SK-N-SH (cell line): ENCODE measurements around the gene WWP2.

Source experiments
- CTCF ChIP-seq: fragments of 200-600 bp; sonication (generic); IDR thresholded peaks from 2 replicates; pipeline ENCODE4 v1.6.1; 2017; ENCODE audit warnings: antibody characterized with exemption, mild to moderate bottlenecking, moderate library complexity
- EP300 ChIP-seq, 2 experiments: IDR thresholded peaks; 2 replicates each; pipeline versions ENCODE4 v1.4.0 to v1.6.1; 2012; ENCODE audit warnings: borderline replicate concordance in 1 of 2, low read depth in 1 of 2, low read length in 1 of 2
- FOSL2 ChIP-seq: IDR thresholded peaks from 2 replicates; pipeline ENCODE4 v1.4.0; 2012; ENCODE audit warnings: low read depth, mild to moderate bottlenecking, moderate library complexity, borderline replicate concordance
- JUND ChIP-seq: IDR thresholded peaks from 2 replicates; pipeline ENCODE4 v1.4.0; 2012
- NFIC ChIP-seq: IDR thresholded peaks from 2 replicates; pipeline ENCODE4 v1.4.0; 2012; ENCODE audit warnings: borderline replicate concordance
- NRF1 ChIP-seq: IDR thresholded peaks from 2 replicates; pipeline ENCODE4 v1.6.1; 2012; ENCODE audit warnings: low read depth, mild to moderate bottlenecking, low read length
- POLR2AphosphoS5 ChIP-seq: IDR thresholded peaks from 2 replicates; pipeline ENCODE4 v1.6.1; 2012; ENCODE audit warnings: low read depth, low read length
- RFX5 ChIP-seq: IDR thresholded peaks from 2 replicates; pipeline ENCODE4 v1.6.1; 2012; ENCODE audit warnings: mild to moderate bottlenecking, improper control_type of control experiment, low read length
- YY1 ChIP-seq: IDR thresholded peaks from 2 replicates; pipeline ENCODE4 v1.4.0; 2012; ENCODE audit warnings: low read depth, mild to moderate bottlenecking

DNA sequence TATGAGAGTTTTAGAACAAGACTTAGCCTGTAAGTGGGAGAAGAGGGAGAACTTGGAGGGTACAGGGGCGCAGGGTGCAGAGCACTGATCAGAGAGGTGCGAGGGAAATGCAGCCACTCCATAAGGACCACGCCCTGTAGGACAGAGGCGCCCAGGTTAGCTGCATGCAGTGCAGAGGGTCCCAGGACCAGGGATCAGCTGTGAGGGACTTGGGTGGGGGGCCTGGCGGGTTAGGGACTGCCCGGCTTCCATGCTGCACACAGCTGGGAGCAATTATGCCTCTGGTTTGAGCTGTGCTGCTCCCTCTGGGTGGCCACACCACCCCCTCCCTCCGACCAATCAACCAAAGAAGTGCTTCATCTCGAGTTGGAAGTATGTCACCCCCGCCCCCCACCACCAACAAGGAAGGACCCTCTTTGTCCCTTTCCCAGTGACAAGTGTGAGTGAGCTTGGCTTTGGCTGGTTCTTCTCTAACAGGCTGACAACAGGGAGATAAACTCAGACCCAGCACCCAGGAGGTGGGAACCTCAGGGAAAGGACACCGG is 166.8 kb downstream of the WWP2 start:
- TF ChIP-seq RFX5: no peak
- no peak for TF ChIP-seq EP300 (IDR thresholded peaks at IDR 0.05; ENCODE audit: borderline replicate concordance in 1 of 2, low read depth in 1 of 2, low read length in 1 of 2)
- no peak for TF ChIP-seq NRF1
- no peak for TF ChIP-seq POLR2AphosphoS5
- no peak for TF ChIP-seq NFIC
- no peak for TF ChIP-seq YY1
- TF ChIP-seq JUND: no peak
- no peak for TF ChIP-seq CTCF
- no peak for TF ChIP-seq FOSL2
